Prostate gland (tissue), 2 donors: Measurements from ENCODE around the gene C5orf15.

Source experiments
- POLR2A ChIP-seq: fragments of 450-650 bp; IDR thresholded peaks from one replicate; pipeline ENCODE4 v1.6.1; 2016; ENCODE audit warnings: antibody characterized with exemption, mild to moderate bottlenecking
- TF ChIP-seq, protein P1 (sequence below), 4 experiments: fragments of 200-600 bp in 2 of 4; fragments of 450-650 bp in 2 of 4; sonication (generic) in 2 of 4; IDR thresholded peaks; 1 replicate in 3 of 4; 2 replicates in 1 of 4; pipeline ENCODE4 v1.5.1; 2016 to 2019; ENCODE audit warnings: antibody characterized with exemption in 4 of 4, mild to moderate bottlenecking in 2 of 4, moderate library complexity in 2 of 4

DNA sequence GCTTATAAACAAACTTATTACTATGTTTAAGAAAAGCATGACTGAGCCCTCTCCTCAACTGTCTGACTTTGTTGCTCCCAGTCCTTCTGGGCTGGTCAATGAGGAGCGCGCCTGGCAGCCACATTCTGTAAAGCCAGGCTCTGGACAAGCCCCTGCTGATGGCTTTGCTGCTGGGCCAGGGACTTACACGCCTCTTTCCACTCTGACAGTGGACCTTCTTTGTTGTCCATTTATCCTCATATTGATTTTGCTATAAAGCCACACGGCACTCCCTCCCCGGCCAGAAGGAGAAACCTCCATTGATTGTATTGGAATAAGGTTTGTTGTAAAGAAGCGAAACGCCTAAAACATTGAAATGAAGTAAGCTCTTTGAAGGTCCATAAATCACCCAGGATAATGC is 50.6 kb downstream of the C5orf15 start:
- TF ChIP-seq, protein P1, sequence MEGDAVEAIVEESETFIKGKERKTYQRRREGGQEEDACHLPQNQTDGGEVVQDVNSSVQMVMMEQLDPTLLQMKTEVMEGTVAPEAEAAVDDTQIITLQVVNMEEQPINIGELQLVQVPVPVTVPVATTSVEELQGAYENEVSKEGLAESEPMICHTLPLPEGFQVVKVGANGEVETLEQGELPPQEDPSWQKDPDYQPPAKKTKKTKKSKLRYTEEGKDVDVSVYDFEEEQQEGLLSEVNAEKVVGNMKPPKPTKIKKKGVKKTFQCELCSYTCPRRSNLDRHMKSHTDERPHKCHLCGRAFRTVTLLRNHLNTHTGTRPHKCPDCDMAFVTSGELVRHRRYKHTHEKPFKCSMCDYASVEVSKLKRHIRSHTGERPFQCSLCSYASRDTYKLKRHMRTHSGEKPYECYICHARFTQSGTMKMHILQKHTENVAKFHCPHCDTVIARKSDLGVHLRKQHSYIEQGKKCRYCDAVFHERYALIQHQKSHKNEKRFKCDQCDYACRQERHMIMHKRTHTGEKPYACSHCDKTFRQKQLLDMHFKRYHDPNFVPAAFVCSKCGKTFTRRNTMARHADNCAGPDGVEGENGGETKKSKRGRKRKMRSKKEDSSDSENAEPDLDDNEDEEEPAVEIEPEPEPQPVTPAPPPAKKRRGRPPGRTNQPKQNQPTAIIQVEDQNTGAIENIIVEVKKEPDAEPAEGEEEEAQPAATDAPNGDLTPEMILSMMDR (IDR thresholded peaks at IDR 0.05), result no peak
- no peak for TF ChIP-seq POLR2A
